H1 (cell line): ENCODE measurements around the gene ZNF768. TPM values are rescaled to one million over a fixed set of nuclear protein-coding genes. Genes with fewer than 3 reads are reported as not detected.

Source experiments
- EGR1 ChIP-seq: IDR thresholded peaks from 2 replicates; pipeline ENCODE4 v1.6.1; 2011; ENCODE audit warnings: low read depth, low read length, borderline replicate concordance
- SIX5 ChIP-seq: IDR thresholded peaks from 2 replicates; pipeline ENCODE4 v1.6.1; 2011; ENCODE audit warnings: mild to moderate bottlenecking, low read depth, low read length
- polyA plus RNA-seq, 7 experiments: library from polyadenylated mRNA; depleted of rRNA in 3 of 7; stranded (reverse) in 5 of 7; unstranded in 2 of 7; fragments of >200 nt in 5 of 7; fragments of 200-250 nt in 2 of 7; gene quantifications; 1 replicate in 5 of 7; 2 replicates in 1 of 7; 4 replicates in 1 of 7; pipeline versions ENCODE4 v1.2.1 to v1.2.3, GENCODE V29; 2011 to 2013; ENCODE audit warnings: missing spikeins in 2 of 7, mixed read lengths in 2 of 7
- total RNA-seq: library from RNA; stranded (reverse); fragmentation: NEBNext Ultra II Directional; extraction: Animal tissue kit (Norgen Biotek cat#: 25700); gene quantifications from 2 replicates; pipeline ENCODE4 v1.2.1, GENCODE V29; 2021

ZNF768 gene
- total and polyA plus RNA-seq, 2 of the 8 experiments (the other 6 are each of a cell fraction or from before 2014, with no cell fraction given) = 36.1 to 47.7 TPM

- TF ChIP-seq SIX5 (no peak), EGR1 (no peak)
Observed at GRCh38 chr16:30555315-30556124, 29.2 kb upstream of the ZNF768 start (continued).
